T-helper 17 cell (primary cell): ENCODE data around the gene HEXIM1. TPM values are rescaled to one million over a fixed set of nuclear protein-coding genes. Genes with fewer than 3 reads are reported as not detected.

ENCODE experiments used
- ATAC-seq: fragments of 150-1000 bp; cut with Tn5 transposase; 2 replicates; pipeline ENCODE4 v1.10.0; 2021; ENCODE audit warnings: mild to moderate bottlenecking, moderate library complexity
- DNase-seq, 3 donors: peaks; one replicate each; pipeline versions ENCODE4 v3.0.0 to v3.0.0-alpha.2; 2020 to 2021
- H3K9me3 ChIP-seq: one replicate; pipeline ENCODE4 v1.7.0; 2013; ENCODE audit warnings: low read length, mild to moderate bottlenecking; ENCODE audit not compliant: control insufficient read depth, poor library complexity, severe bottlenecking
- H3K27ac Mint-ChIP-seq: one replicate; pipeline ENCODE4 v1.8.0; 2022; ENCODE audit warnings: mild to moderate bottlenecking, moderate library complexity, mixed read lengths
- H3K27me3 Mint-ChIP-seq: one replicate; pipeline ENCODE4 v1.8.0; 2022; ENCODE audit warnings: mixed read lengths
- H3K36me3 Mint-ChIP-seq: one replicate; pipeline ENCODE4 v1.8.0; 2022; ENCODE audit warnings: low read depth, mixed read lengths
- H3K4me1 Mint-ChIP-seq: one replicate; pipeline ENCODE4 v1.8.0; 2022; ENCODE audit warnings: mild to moderate bottlenecking, mixed read lengths
- H3K4me3 Mint-ChIP-seq: one replicate; pipeline ENCODE4 v1.8.0; 2022; ENCODE audit warnings: mild to moderate bottlenecking, moderate library complexity, mixed read lengths
- total RNA-seq, 4 donors: library from RNA in 2 of 4; stranded (reverse) in 2 of 4; gene quantifications; one replicate each; pipeline ENCODE4 v1.2.3 and lab custom pipeline; 2022 to 2026

The HEXIM1 gene
- total RNA-seq (10 to 100 TPM; 52.4 to 71.8 TPM), total RNA-seq (lab: John Stamatoyannopoulos, UW) (27.5 to 228 reads per million in 2 donors)

GRCh38 chr17:45148183-45149036 is at the start of gene HEXIM1:
Gene HEXIM1, plus strand, starts transcription at chr17:45148475. Its CDS starts 716 bp downstream, at chr17:45149191.
- ATAC-seq (peak; percentile 84), DNase-seq (peak; percentile 94 to 99 (median 99))
- Mint-ChIP-seq H3K36me3 (peaks cover 4% of the 10 kb centered on the region), H3K4me1 (peaks cover 44% of the 10 kb centered on the region), H3K27me3 (peaks cover 5% of the 10 kb centered on the region), H3K4me3 (peak within 1 kb of the TSS; percentile 88), H3K27ac (peak within 1 kb of the TSS; percentile 99)
- no peaks in the 10 kb centered on the region for H3K9me3 ChIP-seq

DNA sequence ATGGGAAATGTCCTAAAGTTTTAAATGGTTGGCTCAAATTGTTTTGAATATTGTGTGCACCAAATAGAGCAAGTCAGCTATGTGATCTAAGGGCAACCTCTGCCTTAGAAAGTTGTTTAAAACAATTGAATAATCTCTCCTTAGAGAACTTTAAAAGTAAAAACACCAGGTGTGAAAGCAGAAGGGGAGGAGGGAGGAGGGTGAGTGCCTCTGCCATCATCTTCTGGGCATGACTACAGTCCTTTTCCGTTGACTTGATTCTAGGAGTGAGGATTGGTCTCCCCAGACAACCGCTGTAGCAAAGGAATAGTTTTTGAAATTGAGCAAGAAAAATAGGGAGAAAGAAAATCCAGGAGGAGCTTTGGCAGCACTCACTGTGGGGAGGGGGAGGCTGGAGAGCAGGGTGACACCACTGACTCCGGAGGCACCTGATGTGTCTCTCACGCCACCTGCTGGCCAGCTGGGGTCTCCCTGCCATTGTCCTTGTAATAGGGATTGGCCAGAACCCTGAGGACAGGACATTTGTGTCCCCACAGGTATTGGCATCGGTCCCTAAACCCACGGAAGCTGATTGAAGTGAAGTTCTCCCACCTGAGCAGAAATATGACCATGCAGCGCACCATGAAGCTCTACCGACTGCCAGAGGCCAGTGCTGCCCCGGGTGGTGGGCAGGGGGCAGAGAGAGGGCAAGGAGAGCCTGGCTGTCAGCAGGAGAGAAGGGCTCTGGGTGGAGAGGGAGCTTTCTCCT is 49.2 kb upstream of the HEXIM1 start:
- Mint-ChIP-seq H3K4me3 (no peak overlapping the region), H3K27ac (no peak overlapping the region), H3K36me3 (peaks cover 12% of the 10 kb centered on the region), H3K4me1 (peaks cover 2% of the 10 kb centered on the region), H3K27me3 (no peaks in the 10 kb centered on the region)
- ATAC-seq (peak; percentile 82), DNase-seq (peak; percentile 36 to 67 (median 46))
- no peaks in the 10 kb centered on the region for H3K9me3 ChIP-seq

GRCh38 chr17:45101546-45101882 is 46.8 kb upstream of the HEXIM1 start:
- no peak for ATAC-seq

DNA sequence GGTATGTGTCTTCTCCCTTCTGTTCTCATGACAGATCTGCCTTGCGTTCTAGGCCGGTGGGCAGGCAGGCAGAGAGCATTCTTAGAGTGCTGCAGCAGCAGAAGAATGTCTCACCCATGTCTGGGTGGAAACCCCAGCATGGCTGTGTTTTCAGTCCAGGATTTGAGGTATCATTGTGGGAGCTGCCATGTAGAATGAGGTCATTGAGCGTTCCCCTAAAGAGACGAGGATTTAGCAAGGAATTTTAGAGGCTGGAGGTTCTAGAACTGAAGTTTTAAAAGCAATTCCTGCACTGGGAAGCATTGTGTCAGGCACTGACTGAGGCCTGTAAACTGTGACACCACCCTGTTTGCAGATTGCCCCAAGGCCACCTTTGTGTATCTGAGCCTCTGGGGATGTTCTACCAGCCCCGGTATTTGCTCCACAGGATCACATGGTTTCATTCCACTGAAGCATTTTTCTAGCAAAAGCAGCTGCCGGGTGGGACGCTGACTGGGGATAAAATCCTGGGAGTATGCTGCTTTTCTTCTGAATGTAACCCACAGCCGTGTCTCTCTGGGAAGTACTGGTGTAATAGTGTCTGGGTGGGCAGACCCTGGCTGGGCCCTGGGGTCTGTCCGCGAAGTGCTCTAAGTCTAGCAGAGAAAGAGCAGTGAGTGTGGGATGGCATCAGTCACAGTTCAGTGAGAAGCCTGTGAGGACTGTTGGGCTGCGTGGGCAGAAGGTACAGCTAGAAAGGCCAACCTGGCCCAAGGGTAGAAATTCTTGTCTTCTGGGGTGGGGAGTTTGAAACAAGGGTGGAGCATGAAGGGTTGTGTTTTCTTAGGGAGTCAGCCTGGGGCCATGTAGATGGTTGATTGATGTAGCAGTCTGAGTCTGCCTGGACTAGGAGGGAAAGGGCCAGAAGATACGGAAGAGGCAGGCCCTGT is 46.1 kb upstream of the HEXIM1 start:
- no peak overlapping the region for H3K27ac Mint-ChIP-seq
- H3K4me1 Mint-ChIP-seq: no peaks in the 10 kb centered on the region
- DNase-seq (no peak), ATAC-seq (no peak)
- peak overlapping the region; percentile 49 for H3K4me3 Mint-ChIP-seq
- H3K27me3 Mint-ChIP-seq: no peaks in the 10 kb centered on the region
- no peaks in the 10 kb centered on the region for H3K9me3 ChIP-seq
- peaks cover 8% of the 10 kb centered on the region for H3K36me3 Mint-ChIP-seq

More at GRCh38 chr17:45101546-45101882, 46.8 kb upstream of the HEXIM1 start:
- Mint-ChIP-seq H3K27ac (no peak overlapping the region), H3K36me3 (peaks cover 9% of the 10 kb centered on the region), H3K4me3 (no peak overlapping the region), H3K27me3 (no peaks in the 10 kb centered on the region), H3K4me1 (peaks cover under 1% of the 10 kb centered on the region)
- no peak for DNase-seq
- no peaks in the 10 kb centered on the region for H3K9me3 ChIP-seq

DNA sequence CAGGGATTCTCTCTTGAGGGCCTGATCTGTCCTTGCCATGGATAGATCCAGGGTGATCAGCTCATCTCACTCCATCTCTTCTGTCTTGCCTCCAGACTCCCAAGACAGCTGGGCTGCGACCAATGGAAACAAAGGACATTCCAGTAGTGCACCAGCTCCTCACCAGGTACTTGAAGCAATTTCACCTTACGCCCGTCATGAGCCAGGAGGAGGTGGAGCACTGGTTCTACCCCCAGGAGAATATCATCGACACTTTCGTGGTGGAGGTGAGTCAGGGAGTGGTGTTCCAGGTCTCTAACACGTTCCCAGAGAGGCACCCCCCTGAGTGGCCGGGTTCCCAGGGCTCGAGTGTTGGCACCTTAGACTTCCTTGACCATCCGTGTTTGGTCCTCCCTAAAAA is 45.4 kb upstream of the HEXIM1 start:
- no peak for ATAC-seq
- H3K27me3 Mint-ChIP-seq: no peaks in the 10 kb centered on the region
- H3K4me1 Mint-ChIP-seq: no peaks in the 10 kb centered on the region
- H3K36me3 Mint-ChIP-seq: peaks cover 8% of the 10 kb centered on the region
- H3K9me3 ChIP-seq: no peaks in the 10 kb centered on the region
- no peak overlapping the region for H3K27ac Mint-ChIP-seq
- H3K4me3 Mint-ChIP-seq: no peak overlapping the region
- DNase-seq: no peak

DNA sequence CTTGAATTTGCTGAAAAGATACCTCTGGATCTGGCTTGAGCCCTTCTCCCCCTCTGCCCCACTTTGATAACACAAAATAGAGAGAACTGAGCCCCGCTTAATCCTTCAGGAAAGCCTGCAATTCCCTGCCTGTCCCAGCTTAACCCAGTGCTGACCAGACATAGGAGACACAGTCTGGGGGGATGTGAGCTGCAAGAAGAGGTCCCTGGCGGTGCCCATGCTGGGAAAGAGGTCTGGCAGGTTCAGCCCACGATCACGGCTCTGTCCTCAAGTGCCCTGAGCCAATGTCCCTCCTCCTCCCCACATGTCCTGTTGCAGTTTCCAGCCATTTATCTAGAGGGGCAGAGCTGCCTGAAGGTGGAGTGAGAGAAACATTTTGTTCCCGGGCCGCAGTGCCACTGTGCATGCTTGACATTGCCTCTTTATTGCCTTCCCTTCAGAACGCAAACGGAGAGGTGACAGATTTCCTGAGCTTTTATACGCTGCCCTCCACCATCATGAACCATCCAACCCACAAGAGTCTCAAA is 44.9 kb upstream of the HEXIM1 start:
- DNase-seq (no peak), ATAC-seq (no peak)
- H3K9me3 ChIP-seq: no peaks in the 10 kb centered on the region
- H3K27me3 Mint-ChIP-seq: no peaks in the 10 kb centered on the region
- no peak overlapping the region for H3K27ac Mint-ChIP-seq
- no peaks in the 10 kb centered on the region for H3K4me1 Mint-ChIP-seq
- no peak overlapping the region for H3K4me3 Mint-ChIP-seq
- H3K36me3 Mint-ChIP-seq: peaks cover 6% of the 10 kb centered on the region

DNA sequence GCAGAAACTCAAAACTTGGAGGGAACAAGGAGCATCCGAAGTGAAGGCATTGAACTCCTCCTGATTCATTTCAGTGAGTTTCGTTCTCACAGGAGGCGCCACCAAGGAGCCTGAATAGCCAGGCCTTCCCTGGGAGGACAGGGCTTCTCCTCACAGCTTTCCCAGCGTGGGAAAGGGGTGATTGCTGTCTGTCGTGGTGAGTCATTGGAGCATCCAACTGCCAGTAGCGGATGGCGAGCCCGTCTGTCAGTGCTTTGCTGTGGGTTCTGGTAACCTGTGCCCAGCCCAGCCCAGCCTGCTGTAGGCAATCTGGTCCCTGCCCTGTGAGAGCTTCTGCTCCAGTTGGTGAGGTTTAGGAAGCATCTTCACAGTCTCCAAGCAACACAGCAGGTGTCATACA is 44.2 kb upstream of the HEXIM1 start:
- Mint-ChIP-seq H3K36me3 (peaks cover 6% of the 10 kb centered on the region), H3K27ac (no peak overlapping the region), H3K4me1 (no peaks in the 10 kb centered on the region), H3K27me3 (no peaks in the 10 kb centered on the region), H3K4me3 (no peak overlapping the region)
- ATAC-seq (no peak), DNase-seq (no peak)
- no peaks in the 10 kb centered on the region for H3K9me3 ChIP-seq

- Mint-ChIP-seq H3K4me3 (no peak overlapping the region), H3K27me3 (no peaks in the 10 kb centered on the region), H3K27ac (no peak overlapping the region), H3K4me1 (no peaks in the 10 kb centered on the region), H3K36me3 (peaks cover 6% of the 10 kb centered on the region)
- no peaks in the 10 kb centered on the region for H3K9me3 ChIP-seq
- DNase-seq (no peak), ATAC-seq (no peak)
These were observed 43.8 kb upstream of the HEXIM1 start for GRCh38 chr17:45104497-45104896.

DNA sequence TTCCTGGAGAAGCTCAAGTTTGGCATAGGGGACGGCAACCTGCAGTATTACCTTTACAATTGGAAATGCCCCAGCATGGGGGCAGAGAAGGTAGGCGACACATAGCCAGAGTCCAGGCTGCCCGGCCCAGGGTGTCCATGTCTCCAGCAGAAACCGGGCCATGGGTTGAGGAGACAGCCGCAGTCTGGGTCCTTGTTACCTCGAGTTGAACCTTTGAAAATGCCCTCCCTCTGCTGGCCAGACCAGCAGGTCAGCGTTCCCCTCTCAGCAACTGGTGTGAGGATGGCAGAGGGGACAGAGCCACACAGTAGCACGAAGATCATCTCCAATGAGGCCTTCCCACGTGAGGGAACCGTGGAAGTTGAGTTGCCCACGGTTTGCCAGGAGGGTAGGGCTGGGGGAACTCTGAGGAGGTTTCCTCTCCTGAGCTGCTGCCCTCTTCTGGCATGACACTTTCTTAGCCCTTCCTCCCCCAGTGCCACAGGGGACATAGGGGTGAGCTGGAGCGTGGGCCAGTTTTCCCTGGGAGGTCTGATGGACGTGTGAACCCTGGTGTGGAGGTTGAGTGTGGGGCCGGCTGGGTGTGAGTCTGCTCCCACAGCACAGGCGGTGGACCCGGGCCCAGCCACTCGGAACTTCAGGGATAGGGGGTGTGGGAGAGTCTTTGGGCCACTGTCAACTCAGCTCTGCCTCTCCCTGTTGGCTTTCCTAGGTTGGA is 43.2 kb upstream of the HEXIM1 start:
- ATAC-seq: no peak
- Mint-ChIP-seq H3K27ac (no peak overlapping the region), H3K4me1 (no peaks in the 10 kb centered on the region), H3K27me3 (no peaks in the 10 kb centered on the region), H3K4me3 (no peak overlapping the region), H3K36me3 (peaks cover 6% of the 10 kb centered on the region)
- H3K9me3 ChIP-seq: no peaks in the 10 kb centered on the region
- no peak for DNase-seq

DNA sequence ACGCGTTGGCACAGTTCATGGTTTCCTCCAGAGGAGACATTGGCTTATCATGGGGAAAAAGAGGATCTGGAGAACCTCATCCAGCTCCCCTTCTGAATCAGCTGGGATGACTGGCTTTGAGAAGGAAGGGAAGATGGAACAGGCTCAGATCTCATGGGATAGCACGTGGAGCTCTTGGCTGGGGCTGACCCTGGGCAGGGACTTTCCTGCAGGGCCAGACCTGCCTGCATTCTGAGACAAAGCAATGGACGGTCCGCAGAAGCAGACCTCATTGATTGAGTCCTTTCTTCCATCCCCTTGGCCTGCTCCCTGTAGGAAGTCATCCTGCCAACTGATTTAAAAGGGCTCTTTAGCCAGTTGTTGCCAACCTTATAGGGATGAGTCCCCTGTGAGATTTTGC is 42.2 kb upstream of the HEXIM1 start:
- H3K27me3 Mint-ChIP-seq: no peaks in the 10 kb centered on the region
- ATAC-seq (no peak), DNase-seq (no peak)
- H3K36me3 Mint-ChIP-seq: peaks cover 6% of the 10 kb centered on the region
- no peak overlapping the region for H3K4me3 Mint-ChIP-seq
- no peak overlapping the region for H3K27ac Mint-ChIP-seq
- no peaks in the 10 kb centered on the region for H3K9me3 ChIP-seq
- H3K4me1 Mint-ChIP-seq: no peaks in the 10 kb centered on the region

GRCh38 chr17:45106582-45106981 is 41.7 kb upstream of the HEXIM1 start:
- Mint-ChIP-seq H3K4me3 (no peak overlapping the region), H3K36me3 (peaks cover 6% of the 10 kb centered on the region), H3K4me1 (no peaks in the 10 kb centered on the region), H3K27me3 (no peaks in the 10 kb centered on the region), H3K27ac (no peak overlapping the region)
- ATAC-seq (no peak), DNase-seq (no peak)
- H3K9me3 ChIP-seq: no peaks in the 10 kb centered on the region

DNA sequence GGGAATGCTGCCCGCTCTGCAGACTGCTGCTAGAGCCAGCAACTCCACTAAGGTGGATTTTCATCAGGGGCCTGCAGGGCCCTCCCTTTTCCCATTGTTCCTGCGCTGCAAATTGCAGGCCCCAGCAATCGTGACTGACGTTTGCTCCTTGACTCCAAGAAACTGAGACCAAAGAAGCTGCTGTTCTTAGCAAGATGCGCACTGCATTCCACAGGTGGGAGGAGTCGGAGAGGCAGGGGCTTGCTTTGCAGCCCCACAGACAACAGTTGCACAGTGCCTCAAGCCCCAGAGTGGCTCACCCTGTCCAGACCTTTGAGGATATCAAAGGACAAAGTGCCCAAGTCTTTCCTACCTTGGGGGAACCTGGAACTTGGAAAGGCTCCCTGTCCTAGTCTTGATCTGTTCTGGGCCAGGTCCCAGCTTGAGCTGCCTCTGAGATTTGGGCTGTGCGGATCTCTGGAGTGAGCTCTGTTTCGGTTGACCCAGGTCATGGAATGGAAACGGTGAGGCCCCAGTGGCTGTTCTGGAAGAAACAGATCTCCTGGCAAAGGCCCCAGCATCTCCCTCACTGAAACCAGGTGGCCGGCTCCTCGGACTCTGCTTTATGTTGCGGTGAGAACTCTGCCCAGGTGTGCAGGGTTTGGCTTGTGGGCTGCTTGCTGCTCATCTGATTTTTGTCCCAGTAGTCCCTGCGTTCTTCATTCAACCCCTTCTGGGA is 40.8 kb upstream of the HEXIM1 start:
- ATAC-seq (no peak), DNase-seq (no peak)
- no peaks in the 10 kb centered on the region for H3K27me3 Mint-ChIP-seq
- no peak overlapping the region for H3K4me3 Mint-ChIP-seq
- no peaks in the 10 kb centered on the region for H3K4me1 Mint-ChIP-seq
- H3K36me3 Mint-ChIP-seq: peaks cover 4% of the 10 kb centered on the region
- H3K27ac Mint-ChIP-seq: no peak overlapping the region
- no peaks in the 10 kb centered on the region for H3K9me3 ChIP-seq
